Testis (tissue), 3 donors: Measurements from ENCODE around the gene ACLY. TPM values are rescaled to one million over a fixed set of nuclear protein-coding genes. Genes with fewer than 3 reads are reported as not detected.

Experiments used
- DNase-seq: peaks from one replicate; pipeline ENCODE4 v3.0.0-alpha.2; 2019
- H3K27ac ChIP-seq, 2 donors: fragments of 200-600 bp; sonication (generic); one replicate each; pipeline ENCODE4 v1.5.1; 2019
- H3K27me3 ChIP-seq: fragments of 200-600 bp; sonication (generic); one replicate; pipeline ENCODE4 v1.5.1; 2019
- H3K36me3 ChIP-seq: fragments of 200-600 bp; sonication (generic); one replicate; pipeline ENCODE4 v1.5.1; 2017; ENCODE audit warnings: low read depth; ENCODE audit errors: missing control alignments
- H3K4me1 ChIP-seq: fragments of 200-600 bp; sonication (generic); one replicate; pipeline ENCODE4 v1.5.1; 2019
- H3K4me3 ChIP-seq, 2 donors: fragments of 200-600 bp; sonication (generic); one replicate each; pipeline ENCODE4 v1.5.1; 2017 to 2019
- H3K9me3 ChIP-seq: fragments of 200-600 bp; sonication (generic); one replicate; pipeline ENCODE4 v1.5.1; 2017
- CTCF ChIP-seq, 3 experiments: fragments of 450-650 bp in 2 of 3; fragments of 200-600 bp in 1 of 3; sonication (generic) in 1 of 3; IDR thresholded peaks; one replicate each; pipeline ENCODE4 v1.5.1; 2016 to 2019; ENCODE audit warnings: antibody characterized with exemption in 3 of 3, mild to moderate bottlenecking in 2 of 3, moderate library complexity in 1 of 3
- POLR2A ChIP-seq: fragments of 450-650 bp; IDR thresholded peaks from one replicate; pipeline ENCODE4 v1.6.1; 2017; ENCODE audit warnings: antibody characterized with exemption, mild to moderate bottlenecking, moderate library complexity
- WGBS, 2 donors: methylation state at CpG; one replicate each; pipeline ENCODE4 v1.1.5; 2018; 5-methylcytosine and 5-hydroxymethylcytosine counted together
- intact Hi-C: fragments of 100-400 bp; cut with DNase I; formaldehyde crosslinking; loops from one replicate; pipeline ENCODE4 v1.15.1; 2023; ENCODE audit warnings: low total_unique reads
- polyA plus RNA-seq: library from polyadenylated mRNA; stranded (reverse); fragments of 350-450 nt; fragmentation: Illumina TruSeq; extraction: RNeasy Lipid Tissue Mini Kit (QIAGEN cat#74804); gene quantifications from one replicate; pipeline ENCODE4 v1.2.3, GENCODE V29; 2014; ENCODE audit warnings: low read depth, low replicate concordance; ENCODE audit not compliant: insufficient read depth
- total RNA-seq, 2 donors: library from RNA; depleted of rRNA; stranded (reverse); fragments of >200 nt; gene quantifications; one replicate each; pipeline ENCODE4 v1.2.3, GENCODE V29; 2016

The ACLY gene
- total and polyA plus RNA-seq, 3 donors from 2014 or later, result 68.4 to 86.0 (median 83.0) TPM

GRCh38 chr17:41893384-41893783 lies 25.4 kb downstream of the ACLY start:
- no peaks in the 10 kb centered on the region for H3K9me3 ChIP-seq
- TF ChIP-seq CTCF (IDR thresholded peaks at IDR 0.05), result no peak
- no peak for TF ChIP-seq POLR2A
- peaks cover 4% of the 10 kb centered on the region for H3K36me3 ChIP-seq
- intact Hi-C loops, result no loop called here
- no peaks in the 10 kb centered on the region for H3K27me3 ChIP-seq
- H3K4me1 ChIP-seq, result peaks cover 8% of the 10 kb centered on the region
- 89 to 94% methylated on average over 3 of the region's 3 CpGs for WGBS, 2 donors
- no peak for DNase-seq
- no peak overlapping the region for H3K27ac ChIP-seq
- H3K4me3 ChIP-seq, result no peak overlapping the region

GRCh38 chr17:41892021-41892376 lies 26.8 kb downstream of the ACLY start:
- Histone ChIP-seq H3K4me3 (no peak overlapping the region), H3K4me1 (peaks cover 8% of the 10 kb centered on the region), H3K9me3 (no peaks in the 10 kb centered on the region), H3K27me3 (no peaks in the 10 kb centered on the region), H3K27ac (no peak overlapping the region), H3K36me3 (no peaks in the 10 kb centered on the region)
- DNase-seq, result no peak
- intact Hi-C loops, result no loop called here
- 97 to 100% methylated on average over 4 of the region's 4 CpGs for whole genome bisulfite sequencing, 2 donors
- TF ChIP-seq CTCF (IDR thresholded peaks at IDR 0.05), result no peak
- TF ChIP-seq POLR2A, result no peak

- Histone ChIP-seq H3K4me3 (no peak overlapping the region), H3K36me3 (no peaks in the 10 kb centered on the region), H3K9me3 (no peaks in the 10 kb centered on the region), H3K27me3 (no peaks in the 10 kb centered on the region), H3K27ac (no peak overlapping the region), H3K4me1 (peaks cover 8% of the 10 kb centered on the region)
- TF ChIP-seq CTCF (IDR thresholded peaks at IDR 0.05) (no peak), POLR2A (no peak)
- intact Hi-C loops, result no loop called here
- WGBS, 2 donors, result 96% methylated on average over 7 of the region's 7 CpGs
- no peak for DNase-seq
These were observed 27.4 kb downstream of the ACLY start for GRCh38 chr17:41891135-41892020.

- no peaks in the 10 kb centered on the region for H3K36me3 ChIP-seq
These were observed 30.3 kb downstream of the ACLY start for GRCh38 chr17:41888332-41888965.

More at GRCh38 chr17:41888332-41888965, 30.3 kb downstream of the ACLY start:
- Histone ChIP-seq H3K4me1 (no peaks in the 10 kb centered on the region), H3K9me3 (no peaks in the 10 kb centered on the region), H3K27ac (no peak overlapping the region), H3K4me3 (no peak overlapping the region), H3K27me3 (no peaks in the 10 kb centered on the region)
- no peak for DNase-seq
- no peak for TF ChIP-seq POLR2A
- no peak for TF ChIP-seq CTCF (IDR thresholded peaks at IDR 0.05)
- intact Hi-C loops, result no loop called here
- WGBS, 2 donors, result 70 to 84% methylated on average over 4 to 6 of the region's 6 CpGs
